SW480 (cell line): ENCODE measurements around the gene FHL1.
A peak's percentile ranks its signal among the peaks of the same experiment; 100 is the strongest.
"Not testable (repeated sequence)": the region's sequence is repeated elsewhere in the genome, so short reads cannot be mapped to it uniquely, and the experiment has no call there.

ENCODE experiments used
- DNase-seq: peaks from one replicate; pipeline ENCODE4 v3.0.0-alpha.2; 2016; ENCODE audit warnings: low spot score

FHL1 gene

DNA sequence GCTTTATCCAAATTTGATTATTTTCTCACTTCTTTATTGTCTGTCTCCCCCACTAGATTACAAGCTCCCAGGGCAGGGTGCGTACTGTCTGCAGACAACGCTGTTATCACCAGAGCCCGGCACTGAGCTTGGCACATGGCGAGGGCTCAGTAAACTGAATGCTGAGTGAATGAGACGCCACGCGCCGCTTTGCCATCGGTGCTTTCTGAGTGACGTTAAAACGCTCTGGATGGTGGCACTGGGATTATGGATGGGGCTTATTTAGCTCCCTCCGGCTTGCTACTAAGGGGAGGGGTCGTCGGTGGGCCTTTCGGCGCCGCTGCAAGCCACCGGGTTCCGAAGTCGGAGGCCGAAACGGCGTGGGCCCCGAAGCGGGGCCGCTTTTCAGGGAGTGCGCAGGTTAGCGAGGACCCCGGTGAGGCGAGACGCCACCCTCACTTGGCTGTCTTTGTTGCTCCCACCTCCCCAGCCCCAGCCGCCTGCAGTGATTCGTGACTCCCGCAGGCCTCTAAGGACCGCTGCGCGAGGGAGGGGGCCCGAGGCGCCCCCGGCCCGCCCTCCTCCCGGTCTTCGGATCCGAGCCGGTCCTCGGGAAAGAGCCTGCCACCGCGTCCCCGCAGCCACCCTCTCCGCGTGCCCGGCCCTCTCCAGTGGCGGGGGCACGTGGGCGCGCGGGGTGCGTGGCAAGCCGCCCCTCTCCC, 569 bp upstream of the FHL1 start:
- no peak for DNase-seq

DNA sequence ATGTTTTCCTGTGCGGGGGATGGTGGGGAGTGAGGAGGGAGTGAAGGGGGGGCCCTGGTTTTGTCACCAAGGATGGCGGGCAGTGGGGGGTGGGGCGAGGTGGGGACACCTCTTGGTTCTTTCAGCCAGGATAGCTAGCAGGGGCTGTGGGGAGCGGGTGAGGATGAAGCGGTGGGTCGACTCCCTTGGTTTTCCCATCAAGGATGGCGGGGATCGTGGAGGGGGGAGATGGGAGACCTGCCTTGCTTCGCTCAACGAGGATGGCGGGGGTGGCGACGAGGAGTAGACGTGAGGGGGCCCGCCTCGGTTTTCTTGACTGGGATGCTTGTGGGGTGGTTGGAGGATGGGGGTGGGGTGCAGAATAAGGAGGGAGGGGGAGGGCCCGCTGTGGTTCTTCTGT, 643 bp downstream of the FHL1 start:
- no peak for DNase-seq

DNA sequence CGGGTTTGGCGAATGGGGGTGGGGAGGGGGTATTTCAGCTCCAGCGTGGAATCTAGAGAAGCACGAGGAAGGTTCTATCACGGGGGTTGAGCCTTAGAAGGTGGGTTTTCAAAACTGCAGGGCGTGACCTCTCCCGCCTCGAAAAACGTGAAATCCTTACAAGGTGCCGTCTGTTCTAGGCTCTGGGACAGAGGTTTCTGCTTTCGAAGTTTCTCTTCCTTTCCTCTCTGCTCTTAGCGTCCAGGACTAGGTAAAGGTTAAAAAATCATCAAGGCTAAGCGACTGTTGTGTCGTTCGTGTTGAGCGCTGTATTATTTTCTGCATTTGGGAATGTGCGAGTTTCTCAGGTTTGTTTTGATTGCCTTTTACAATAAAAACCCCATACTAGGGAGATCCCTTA, 1.1 kb downstream of the FHL1 start:
- DNase-seq = no peak

DNA sequence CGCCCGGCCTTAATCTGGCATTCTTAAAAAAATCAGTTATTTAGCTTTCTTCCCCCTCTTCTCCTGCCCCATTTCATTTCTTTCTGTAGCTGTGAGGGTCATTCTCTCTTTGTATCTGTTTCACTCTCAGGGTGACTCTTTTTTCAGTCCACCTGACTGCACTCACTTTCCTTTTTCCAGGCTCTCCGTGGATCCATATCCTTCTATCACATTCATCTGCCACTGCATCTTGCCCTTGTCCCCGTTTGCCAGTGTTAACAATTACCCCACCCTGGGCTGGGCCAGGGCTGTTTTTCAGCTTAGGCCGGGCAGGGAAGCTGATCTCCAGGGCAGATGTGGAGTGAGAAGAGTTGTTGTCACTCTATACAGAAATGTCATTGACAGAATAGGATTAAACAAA, 7.7 kb downstream of the FHL1 start:
- no peak for DNase-seq

DNA sequence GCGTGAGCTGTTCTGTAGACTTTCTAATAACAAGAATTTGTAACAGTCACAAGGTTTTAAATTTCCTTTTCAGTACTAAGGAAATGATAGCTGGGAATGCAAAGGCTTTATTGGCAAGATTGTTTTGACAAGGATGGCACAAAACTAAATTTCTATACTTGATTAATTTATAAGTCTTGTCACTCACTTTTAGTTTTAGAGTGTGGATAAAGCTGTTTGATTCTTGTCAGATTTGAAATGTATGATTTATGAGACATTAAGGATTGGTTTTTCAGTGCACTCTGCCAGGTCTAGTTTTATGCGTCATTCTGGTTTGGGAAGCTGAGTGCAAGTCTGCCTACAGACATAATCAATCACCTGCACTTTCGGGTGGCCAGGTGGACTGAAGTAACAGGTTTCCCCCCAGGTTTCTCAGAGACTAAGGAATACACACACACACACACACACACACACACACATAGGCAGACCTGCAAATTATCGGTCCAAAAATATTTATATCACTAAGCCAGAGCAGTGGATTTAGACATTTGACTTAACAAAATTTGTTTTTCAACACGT, 9.3 kb downstream of the FHL1 start:
- DNase-seq = no peak

DNA sequence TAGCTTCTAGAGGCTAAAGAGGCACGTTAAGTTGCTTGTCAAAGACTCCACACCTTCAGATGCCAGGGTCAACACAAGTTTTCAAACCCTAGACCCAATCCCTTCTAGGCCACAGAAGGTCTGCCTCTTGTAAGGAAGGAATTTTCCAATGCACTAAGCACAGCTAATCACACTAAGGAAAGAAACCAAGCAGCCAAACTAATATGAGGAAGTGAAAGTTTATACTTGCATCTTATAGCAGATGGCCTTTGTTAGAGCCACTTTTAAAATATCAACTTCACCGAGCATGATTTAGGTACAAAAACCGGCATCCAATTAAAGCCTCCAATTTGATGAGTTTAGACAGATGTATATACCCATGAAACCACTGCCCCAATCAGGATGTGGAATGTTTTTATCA, 9.9 kb downstream of the FHL1 start:
- DNase-seq = no peak

DNA sequence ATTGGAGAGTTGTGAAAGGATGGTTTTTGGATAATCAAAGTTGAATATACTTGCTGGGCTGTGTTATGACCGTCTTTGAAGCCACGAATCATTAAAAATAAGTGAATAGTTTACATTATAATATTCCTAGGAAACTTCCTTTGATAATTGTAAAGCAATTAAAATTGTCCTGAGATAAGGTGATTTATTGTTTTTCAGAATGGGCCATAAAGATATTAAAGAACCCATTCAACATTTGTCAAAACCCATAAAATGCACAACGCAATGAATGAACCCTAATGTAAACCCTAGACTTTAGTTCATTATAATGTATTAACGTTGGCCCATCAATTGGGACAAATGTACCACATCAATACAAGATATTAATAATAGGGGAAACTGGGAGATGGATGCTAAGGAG, 11.4 kb downstream of the FHL1 start:
- no peak for DNase-seq

DNA sequence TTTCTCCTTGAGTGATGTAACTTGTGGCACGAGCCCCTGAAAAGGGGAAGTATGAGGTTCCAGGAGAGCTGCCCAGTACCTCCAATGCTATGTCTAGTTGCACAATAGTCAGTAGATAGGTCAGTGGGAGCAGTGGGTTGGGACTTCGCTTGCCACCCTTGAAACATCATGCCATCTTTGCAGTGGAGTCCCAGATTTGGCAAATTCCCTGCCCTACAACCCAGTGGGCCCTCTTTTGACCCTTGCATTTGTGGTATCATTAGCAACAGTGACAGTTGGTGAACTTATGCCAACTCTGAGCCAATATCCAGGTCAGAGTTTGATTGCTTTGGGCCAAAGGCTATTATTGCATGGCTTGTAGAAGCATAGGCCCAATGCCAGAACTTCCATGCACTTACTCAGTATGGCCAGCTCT, 12.3 kb downstream of the FHL1 start:
- no peak for DNase-seq

DNA sequence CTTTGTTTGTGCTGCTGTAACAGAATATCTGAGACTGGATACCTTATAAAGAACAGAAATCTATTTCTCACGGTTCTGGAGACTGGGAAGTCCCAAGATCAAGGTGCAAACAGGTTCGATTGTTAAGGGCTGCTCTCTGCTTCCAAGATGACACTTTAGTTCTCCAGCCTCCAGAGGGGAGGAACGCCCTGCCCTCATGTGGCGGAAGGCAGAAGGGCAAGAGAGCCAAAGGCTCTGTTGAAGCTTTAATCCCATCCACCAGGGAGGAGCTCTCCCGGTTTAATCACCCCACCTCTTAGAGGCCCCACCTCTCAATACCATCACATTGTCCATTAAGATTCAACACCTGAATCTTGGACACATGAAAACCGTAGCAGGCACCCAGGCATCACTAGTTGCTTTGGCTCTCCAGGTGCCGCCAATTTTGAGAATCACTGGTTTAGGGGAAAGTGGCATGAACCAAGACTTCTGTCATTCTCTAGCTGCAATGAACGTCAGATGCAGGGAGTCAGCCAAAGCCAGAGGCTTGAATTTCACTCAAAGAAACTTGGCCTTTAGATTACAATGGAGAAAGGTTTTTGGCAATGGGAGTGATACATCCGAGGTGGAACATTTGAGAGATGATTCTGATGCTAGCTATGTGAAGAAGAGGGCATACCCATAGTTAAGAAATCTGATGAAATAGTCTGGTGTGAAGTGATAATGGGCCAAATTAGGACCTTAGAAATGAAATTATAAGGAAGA, 15.7 kb downstream of the FHL1 start:
- peak; percentile 49 for DNase-seq

DNA sequence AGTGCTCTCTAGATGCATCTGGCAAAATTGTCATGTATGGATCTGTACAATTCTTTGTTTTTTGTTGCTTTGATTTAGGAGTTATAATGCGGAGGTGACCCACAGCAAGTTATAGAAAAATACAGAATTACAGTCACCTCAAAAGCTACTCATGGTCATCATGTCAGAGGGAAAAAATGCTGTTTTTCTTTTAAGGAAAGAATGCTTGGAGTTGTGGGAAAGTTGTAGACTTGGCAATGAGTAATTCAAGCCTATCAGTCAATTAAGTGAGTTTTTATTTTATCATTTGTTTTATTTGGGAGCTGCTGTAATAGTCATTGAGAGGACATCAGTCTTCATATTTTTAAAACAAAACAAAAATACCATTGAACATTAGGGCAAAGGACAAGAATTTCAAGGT, 16.4 kb downstream of the FHL1 start:
- no peak for DNase-seq

DNA sequence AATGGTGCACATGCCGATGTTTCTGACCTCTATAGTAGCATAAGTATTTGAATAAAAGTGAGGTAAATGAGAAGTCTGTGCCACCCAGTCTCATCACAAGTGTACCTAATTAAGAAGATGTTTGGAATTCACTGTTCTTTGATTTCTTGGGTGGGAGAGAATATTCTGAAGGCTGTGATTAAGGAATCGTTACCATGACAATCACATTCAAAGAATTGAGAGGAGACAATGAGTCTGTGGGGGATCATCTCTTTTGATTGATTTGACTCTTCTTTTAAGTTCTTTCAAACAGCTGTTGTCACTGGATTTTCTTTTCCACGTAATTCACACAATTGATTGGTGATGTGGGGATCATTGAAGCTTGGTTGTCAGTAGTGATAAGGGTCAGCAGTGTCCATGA, 18.1 kb downstream of the FHL1 start:
- no peak for DNase-seq

DNA sequence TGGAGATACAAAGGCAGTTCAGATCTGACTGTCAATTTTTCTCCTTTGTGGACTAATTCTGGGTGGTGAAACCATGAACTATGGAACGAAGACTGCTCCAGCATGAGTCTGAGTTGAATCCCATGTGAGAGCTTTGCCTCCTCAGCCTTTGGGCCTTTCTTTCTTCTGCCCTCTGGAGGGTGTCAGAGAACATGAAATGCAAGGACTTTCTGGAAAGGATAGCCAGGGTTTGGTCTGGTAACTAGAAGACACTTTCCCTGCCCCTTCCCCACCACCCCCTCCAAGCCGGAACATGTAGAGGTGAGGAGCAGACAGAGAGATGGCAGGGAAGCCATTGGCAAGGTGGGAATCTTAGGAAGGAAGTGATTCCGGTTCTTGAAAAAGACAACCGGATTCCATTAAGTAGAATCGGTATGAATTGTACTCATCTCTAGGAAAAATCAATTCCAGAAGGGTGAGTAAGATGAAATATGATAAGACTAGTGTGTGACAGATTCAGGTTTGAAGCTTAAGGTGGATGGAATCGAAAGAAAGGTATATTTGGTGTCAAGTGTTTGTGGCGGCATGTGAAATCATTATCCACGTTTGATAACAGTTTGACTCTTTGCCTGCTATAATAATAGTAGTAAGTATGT, 19.0 kb downstream of the FHL1 start:
- no peak for DNase-seq

DNA sequence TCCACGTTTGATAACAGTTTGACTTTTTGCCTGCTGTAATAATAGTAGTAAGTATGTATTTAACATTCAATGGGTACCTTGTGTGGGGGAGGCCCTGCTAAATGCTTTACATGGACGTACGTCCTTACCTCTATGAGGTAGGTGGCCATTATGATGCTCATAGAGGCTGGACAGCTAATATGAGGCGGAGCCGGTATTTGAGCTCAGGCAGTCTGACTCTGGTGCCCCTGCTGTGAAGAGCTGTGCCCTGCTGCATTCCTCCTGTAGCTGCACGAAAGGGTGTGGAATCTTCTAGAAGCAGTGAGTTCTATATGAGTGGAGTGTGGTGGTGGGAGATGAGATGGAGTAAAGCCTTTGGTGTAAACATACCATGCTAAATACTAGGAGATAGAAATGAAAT, 20.7 kb downstream of the FHL1 start:
- DNase-seq = not testable (repeated sequence)

DNA sequence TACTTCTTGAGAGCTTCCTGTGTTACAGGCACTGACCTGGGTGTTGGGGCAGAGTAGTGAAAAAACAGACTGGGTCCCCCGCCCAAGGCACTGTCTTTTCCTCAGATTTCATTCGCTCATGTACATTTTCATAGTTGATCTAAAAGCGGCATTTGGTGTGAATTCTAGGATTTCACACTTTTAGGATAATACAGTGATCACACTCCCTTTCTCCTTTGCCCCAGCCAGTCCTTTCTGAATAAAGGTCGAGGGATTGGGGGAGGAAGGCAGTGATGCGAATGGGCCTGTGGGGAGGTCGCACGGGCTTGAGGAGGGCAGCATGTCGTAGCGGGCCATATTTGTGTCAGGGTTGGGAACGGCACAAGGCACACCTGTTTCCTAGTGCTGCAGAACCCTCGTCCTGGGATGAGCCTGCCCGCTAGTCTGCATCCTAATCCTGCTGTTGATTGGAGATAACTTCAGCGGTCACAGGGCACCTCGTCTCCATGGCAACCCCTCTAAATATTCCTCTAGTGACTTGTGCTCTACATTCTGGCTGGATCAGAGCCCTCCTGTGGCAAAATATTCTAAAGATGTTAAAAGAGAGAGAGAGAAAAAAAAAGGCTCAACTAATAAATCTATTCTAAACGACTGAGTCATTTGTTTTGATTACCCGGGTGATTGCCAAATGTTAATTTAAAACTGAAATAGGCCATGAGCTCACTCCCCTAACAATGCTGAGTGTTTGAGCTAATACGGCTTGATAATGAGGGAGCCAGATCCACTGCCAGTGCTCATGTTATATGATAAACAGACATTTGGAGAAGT, 21.8 kb downstream of the FHL1 start:
- no peak for DNase-seq

DNA sequence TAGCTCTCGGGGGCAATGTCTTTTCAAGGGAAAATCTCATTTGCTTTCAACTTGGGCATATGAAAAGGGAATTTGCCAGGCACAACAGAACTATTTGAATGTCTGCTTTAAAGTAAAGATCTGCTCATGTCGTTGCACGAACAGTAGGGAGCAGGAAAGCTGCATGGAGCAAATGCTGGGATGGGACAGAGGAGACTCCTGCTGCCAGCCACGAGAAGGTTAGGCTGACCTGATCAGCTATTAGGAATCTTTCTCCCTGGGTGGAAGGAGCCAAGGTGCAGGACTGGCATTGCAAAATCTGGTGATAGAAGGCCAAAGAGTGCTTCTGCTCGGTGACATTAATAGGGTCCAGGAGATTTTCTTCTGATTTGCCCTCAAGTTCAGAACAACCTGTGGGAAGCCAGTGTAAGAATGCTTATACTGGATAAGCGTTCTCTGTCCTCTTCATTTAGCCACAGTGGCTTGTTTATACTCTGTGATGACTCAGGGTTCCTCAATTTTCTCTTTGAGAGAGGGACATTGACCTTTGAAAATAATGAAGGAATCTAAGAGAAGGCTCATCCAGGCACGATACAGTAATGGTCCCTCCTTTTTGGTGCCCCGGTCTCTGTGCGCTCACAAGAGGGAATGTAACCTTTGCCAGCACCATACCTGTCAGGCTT, 22.9 kb downstream of the FHL1 start:
- DNase-seq = no peak

DNA sequence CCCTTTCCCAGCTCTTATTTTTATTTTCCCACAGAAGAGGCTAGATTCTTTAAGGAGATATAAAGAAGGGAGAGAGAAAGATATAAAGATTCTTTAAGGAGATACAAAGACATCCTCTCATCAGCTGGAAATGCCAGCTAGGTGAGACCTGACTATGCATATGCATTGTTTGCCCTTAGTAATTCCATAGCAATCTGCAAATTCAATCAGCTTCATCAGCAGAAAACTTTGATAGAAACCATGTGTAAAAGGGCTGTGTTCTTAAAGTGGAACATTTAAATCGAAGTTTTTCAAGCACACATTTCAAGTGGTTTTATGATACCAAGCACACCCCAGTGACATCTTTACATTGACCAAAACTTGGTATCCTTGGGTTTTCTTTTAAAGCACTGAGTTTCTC, 24.1 kb downstream of the FHL1 start:
- DNase-seq = no peak

DNA sequence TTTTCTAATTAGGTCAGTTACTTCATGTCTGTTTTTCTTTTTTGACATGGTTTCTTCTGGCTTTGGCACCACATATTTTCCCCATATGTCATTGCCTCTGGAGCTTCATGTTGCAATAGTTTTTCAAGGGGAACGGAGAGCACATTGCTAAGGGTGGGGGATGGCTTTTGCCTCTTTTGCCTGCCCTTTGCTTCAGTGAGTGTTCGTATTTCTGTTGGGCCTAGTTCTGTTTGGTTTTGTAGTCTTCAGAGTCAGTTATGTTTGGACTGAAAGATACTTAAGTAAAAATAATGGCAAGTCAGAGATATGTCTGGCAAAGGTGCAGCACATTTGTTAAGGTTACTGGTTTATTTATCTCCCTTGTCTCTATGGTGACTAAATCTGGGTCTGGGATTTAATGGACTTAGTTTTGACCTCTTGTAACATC, 29.1 kb downstream of the FHL1 start:
- DNase-seq = no peak

DNA sequence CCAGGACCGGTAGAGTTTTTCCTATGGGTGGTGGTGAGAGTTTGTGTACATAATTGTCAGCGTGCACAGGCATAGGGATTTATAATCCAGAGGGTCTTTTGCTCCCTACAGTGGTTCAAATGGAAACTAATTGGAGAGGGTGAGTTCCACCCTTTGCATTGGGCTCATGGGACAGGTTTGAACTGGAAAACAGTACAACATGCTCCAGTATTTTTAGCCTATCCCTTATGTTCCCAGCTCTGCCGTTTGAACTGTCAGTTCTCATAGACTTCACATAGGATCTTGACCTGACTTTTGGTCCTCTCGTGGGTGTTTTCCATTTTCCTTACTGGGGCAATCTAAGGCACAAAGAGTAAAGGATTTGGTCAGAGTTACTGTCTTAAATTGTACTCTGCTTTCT, 31.8 kb downstream of the FHL1 start:
- DNase-seq = no peak

DNA sequence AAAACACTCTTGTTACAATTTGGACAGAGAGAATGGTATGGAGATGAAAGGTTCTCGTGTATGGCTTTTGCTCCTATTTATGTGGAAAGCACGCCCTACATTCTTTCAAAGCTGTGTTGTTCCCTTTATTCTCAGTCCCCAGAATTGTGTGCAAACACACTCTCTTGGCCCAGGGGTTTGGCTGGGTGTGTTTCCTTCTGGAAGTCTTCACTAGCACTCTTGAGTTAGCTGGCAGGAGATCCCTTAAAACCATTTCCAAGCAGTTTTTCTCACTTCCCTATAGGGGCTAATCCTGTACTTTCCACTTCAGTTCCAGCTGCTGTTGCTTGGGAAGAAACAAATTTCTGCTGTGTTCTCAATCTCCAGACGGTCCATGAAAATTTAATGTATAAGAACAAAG, 35.1 kb downstream of the FHL1 start:
- no peak for DNase-seq

DNA sequence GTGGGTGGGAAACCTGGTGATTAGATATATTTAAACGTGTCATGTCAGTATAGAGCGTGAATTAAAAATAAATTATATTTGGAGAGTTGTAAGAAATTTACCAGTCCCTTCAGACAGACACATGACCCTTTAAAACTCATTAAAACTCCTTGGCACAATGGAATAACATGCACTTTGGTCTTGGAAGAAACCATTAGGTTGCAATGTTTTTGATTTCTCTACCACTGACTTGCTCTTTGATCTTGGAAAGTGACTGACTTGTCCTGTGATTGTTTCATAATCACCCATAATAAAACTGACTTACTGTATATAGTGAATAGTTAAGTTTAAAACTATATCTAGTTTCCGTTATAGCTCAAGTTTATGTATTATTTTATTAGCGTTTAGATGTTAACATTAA, 35.8 kb downstream of the FHL1 start:
- no peak for DNase-seq

DNA sequence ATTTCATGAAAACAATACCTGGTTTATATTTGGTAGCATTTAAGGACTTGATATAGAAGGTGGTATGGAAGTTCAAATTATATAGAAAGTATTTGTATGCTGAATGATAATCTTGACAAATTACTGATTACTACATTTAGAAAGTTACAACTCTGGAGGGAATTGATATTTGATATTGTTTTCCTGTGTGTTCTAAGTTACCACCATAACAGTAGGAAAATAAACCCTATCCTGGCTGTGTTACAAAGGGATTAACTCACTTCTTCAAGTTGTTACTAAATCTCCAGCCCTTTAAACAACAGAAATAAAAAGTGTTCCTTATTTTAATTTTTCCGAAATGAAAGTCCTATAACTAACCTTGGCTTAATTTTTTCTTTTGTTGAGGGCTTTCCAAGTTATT, 36.6 kb downstream of the FHL1 start:
- DNase-seq = no peak
